Activated CD4-positive, alpha-beta T cell treated with anti-CD3 and anti-CD28 coated beads for 1 hour (primary cell): Measurements from ENCODE around the gene HDAC10.

Source experiments
- DNase-seq: peaks from one replicate; pipeline ENCODE4 v3.0.0-alpha.2; 2020

HDAC10 gene, protein sequence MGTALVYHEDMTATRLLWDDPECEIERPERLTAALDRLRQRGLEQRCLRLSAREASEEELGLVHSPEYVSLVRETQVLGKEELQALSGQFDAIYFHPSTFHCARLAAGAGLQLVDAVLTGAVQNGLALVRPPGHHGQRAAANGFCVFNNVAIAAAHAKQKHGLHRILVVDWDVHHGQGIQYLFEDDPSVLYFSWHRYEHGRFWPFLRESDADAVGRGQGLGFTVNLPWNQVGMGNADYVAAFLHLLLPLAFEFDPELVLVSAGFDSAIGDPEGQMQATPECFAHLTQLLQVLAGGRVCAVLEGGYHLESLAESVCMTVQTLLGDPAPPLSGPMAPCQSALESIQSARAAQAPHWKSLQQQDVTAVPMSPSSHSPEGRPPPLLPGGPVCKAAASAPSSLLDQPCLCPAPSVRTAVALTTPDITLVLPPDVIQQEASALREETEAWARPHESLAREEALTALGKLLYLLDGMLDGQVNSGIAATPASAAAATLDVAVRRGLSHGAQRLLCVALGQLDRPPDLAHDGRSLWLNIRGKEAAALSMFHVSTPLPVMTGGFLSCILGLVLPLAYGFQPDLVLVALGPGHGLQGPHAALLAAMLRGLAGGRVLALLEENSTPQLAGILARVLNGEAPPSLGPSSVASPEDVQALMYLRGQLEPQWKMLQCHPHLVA

DNA sequence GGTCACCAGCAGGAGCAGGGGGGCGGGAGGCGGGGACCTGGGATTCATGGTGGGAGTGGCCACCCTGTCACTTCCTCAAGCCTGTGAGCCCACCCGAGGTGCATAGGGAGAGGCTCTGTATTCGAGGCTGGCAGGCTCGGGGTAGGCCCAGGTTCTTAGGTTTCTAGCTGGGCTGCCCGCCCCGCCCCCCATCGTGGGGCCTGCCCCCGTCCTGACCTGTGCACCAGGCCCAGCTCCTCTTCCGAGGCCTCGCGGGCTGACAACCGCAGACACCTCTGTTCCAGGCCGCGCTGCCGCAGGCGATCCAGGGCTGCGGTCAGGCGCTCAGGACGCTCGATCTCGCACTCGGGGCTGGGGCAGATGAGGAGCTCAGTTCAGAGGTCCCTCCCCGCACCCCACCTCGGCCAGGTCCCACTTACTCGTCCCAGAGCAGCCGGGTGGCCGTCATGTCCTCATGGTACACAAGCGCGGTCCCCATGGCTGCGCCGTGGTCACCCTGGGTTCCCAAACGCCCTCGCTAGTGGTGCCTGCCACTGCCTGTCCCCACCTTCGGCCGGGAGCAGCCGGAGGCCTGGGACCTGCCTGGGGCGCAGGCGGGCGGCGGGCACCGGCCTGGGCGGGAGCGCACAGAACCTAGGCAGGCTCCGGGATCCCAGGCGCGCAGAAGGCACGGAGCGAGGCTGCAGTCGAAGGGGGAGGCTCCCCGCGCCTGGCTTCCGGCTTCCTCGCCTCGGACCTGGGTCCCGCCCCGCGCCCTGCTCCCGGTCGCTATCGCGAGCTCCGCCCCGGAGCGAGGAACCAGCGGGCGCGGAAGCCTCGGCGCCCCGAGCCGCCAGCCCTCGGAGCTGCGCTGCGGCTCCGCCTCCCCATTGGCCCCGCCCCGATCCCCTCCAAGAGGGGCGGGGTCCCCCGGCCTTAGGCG lies at the start of gene HDAC10:
Gene HDAC10 (minus strand): TSS at position 711 of the 922 bp plus-strand sequence. CDS start 233 bp downstream, at position 478.
- peak; percentile 61 for DNase-seq

DNA sequence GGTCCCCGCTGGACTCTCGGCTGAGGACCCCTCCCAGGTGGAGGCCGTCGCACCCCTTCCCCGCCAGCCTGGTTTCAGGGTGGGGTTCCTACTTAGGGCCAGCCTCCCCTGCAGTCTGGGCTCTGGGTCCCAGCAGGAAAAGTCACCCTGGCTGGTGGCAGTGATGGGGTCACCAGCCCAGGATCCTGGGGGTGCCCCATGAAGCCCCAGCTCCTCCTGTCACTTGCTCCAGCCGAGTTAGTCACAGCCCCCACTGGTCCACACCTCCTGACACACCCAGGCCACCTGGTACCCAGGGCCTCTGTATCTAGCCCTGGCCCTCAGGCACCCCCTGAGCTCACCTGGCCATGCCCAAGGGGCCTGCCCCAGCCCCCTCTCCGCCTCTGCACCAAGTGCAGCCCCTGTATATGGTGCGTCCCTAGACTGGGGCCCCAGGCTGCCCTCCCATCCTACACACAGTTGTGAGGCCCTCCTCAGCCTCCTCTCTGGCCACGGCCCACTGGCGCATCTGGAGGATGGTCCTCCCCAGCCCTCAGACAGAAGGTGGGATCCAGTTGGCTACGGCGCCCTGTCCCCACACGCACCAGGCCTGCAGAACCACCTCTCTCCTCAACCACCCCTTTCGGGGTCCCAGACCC lies 49.7 kb upstream of the HDAC10 start:
- DNase-seq: no peak

DNA sequence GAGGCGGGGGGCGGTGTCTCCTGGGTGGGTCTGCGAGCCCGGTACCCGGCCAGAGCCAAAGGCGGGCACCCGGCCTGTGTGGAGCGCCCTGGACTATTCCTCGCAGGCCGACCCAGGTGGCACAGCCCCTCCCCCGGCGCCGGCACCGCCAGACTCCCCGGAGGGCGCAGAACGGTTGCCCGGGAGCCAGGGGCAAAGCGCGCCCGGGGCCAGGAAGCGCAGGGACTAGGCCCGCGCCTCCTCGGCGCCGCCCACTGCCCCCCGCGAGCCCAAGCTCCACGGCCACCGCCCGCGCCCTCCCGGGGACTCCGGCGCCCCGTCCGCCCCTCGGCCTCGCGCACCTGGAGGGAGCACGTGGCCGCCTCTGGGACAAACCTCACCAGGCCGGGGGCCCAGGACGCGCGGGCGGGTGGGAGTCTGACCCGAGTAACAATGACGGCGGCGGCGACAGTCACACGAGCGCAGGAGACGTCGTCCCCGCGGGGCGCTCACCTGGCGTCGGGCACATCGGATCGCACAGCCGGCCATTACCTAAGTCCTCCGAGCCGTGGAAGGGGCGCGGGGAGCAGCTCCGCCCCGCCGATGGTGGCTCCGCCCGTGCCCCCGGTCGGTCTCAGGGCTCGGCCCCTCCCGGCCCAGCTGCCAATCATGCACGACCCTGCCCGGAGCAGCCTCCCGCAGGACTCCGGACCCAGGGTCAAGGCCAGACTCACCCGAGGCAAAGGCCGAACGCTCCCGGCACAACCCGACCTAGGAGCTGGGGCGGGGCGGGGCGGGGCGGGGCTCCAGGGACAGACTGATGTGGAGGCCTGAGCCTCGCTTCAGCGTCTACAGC lies 48.9 kb upstream of the HDAC10 start:
- DNase-seq: no peak

DNA sequence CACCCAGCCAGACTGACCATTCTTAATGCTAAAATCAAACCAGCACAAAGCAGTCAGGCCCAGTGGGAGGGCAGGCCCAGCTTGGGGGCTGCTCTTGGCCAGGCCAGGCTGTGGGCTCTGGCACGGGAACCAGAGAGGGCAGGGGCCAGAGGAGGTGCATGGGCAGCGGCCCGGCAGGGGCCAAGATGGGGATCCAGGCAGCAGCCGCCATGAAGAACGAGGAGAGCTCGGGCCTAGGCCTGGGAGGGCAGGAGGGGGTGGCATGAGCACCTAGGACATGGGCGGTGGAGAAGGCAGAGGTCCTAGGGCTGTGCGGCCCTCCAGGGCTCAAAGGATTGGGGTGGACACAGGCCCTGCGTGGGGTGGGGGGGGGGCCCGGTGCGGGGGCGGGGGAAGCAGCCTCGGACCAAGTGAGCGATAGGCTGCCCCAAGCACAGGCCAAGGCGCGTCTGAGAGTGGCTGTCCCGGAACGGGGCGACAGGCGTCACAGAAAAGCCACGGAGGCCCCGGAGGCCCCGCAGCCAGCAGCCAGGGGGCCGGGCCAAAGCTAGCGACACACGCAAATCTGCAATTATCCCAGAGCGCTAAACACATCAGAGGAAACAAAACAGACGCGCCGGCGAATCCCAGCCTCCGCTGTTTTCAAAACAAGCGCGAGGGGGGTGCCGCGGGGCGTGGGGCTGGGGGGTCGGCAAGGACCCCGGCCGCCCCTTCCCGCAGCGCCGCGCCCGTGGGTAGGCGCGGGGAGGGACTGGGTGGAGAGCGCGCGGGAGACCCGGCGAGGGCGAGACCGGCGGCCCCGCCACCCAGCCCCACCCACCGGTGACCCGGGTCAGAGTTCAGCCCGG lies 48.1 kb upstream of the HDAC10 start:
- DNase-seq: no peak

DNA sequence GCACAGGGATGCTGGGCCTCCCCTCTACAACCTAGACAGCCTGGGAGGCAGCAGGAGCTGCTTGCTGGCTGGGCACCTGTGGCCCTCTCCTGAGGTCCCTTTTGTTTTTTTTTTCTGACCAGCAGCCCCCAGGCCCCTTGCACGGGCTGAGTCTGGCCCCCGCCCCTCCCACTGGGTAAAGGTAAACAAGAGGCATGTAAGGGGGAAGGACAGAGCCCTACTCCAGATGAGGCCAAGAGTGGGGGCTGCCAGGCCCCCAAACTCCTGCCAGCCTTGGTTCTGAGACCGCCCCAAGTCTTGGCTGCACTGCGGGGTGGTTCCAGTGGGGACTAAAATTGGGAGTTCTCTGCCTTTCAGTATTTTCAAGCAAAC lies 47.2 kb upstream of the HDAC10 start:
- DNase-seq: no peak

DNA sequence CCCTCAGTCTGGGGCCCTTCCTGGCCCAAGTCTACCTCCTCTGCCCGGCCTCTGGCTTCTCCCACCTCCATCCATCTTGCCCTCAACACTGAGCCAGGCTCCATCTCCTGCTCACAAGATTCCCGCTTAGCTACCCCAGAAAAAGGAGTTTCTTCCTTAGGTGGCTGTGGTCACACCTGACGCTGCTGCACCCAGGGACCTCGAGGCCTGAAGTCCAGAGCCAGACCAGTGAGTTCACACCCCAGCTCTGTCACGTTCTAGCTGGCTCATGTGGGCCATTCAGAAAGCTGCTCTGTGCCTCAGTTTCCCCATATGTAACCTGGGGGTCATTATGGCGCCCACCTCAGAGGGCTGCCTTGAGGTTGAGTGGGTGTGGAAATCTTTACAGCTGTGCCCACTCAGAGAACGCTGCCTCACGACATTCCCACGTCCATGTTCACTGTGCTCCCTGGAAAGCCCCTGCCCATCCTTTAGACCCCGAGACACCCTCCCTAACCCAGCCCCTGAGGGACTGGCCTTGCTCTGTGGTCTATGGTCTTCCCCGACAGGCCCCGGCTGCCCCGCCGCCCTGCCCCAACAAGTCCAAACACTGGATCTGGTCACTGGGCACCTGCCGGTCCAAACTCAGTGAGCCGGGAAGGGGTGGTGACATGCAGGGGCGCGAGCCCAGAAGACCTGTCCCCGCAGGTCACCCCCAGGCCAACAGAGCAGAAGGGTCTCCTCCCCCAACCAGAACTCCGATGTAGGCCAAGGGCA lies 46.6 kb upstream of the HDAC10 start:
- DNase-seq: no peak

DNA sequence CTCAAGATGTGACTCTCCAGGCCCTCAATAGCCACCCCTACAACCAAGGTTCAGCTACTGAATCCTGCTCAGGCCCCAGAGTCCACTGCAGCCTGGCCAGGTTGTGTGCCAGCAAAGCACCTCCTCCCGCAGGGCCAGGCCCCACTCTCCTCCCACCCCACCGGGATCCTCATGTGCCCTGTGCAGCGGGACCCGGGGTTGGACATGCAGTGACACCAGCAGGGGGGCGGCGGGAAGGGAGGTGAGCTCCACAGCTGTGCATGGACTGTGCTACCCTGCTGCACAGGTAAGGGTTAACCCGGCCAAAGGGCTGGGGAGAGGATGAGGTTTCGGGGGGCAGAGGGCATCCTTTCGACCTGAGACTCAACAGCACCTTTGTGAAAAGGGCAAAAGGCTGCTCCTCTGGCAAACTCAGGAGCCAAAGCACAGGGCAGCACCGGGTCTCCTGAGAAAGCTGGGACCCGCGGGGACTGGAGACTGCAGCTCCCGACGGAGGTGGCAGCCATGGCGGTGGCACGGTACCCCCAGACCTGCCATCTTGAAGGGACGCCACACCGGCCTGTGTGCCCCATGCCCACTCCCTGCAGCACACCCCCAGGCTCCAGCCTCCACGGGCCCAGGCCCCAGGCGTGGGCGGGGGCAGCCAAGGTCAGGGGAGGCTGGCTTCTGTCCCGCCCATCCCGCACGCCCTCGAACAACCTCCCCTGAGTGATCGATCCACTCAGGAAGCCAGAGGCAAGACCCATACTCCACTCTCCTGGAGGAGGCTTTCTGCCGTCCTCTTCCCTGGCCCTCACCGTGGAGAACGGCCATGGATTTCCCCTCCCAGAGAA lies 45.8 kb upstream of the HDAC10 start:
- no peak for DNase-seq

DNA sequence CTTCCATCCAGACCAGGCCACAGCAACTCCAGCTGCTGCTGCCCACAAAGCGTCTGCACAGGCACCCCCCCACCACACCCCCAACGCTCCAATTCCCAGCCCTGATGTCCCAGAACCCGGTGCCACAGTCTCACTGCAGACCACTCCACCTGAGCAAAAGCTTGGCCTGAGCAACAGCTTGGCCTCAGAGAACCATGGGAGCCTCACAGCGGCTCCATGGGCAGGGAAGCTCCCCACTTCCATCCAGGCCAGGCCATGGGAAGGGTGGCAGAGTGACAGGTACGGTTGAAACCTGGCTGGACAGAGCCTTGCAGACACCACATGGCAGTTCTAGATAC lies 43.2 kb upstream of the HDAC10 start:
- no peak for DNase-seq

DNA sequence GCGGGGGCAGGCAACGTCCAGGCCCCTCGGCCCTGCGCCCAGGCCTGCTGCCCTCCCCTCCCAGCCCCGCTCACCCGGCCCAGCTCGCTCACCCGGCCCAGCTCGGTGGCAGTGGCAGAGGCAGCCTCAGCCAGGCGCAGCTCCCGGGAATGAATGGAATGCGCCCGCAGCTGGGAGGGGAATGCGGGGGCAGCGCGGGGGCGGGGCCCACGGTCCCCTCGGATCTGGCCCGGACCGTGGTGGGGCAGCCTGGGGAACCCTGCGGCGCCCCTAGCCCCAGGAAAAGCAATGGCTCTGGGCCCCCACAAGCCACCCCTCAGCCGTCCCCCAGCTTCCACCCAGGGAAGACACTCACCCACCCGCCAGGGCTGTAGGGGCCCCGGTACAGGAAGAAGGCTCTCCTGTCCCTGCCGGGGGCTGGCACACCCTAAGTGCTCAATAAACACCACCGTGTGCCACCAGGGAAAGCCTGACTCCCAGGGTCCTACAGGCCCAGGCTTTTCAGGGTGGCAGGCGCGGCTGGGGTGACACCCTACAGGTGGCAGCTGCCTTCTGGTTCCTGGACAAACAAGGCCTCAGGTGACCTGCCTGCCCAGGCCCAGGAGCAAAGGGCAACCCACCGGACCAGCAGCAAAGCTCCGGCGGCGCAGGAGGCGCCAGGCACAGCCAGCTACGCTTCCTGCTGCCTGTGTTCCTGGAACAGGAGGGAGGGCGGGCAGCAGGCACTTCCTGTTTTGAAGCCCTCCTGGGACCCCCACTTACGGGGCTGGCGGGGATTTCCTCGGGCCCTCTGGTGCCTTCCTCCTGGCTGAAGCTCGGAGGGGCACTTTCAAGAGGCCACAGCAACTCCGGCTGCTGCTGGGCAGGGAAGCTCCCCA lies 42.6 kb upstream of the HDAC10 start:
- DNase-seq: no peak

DNA sequence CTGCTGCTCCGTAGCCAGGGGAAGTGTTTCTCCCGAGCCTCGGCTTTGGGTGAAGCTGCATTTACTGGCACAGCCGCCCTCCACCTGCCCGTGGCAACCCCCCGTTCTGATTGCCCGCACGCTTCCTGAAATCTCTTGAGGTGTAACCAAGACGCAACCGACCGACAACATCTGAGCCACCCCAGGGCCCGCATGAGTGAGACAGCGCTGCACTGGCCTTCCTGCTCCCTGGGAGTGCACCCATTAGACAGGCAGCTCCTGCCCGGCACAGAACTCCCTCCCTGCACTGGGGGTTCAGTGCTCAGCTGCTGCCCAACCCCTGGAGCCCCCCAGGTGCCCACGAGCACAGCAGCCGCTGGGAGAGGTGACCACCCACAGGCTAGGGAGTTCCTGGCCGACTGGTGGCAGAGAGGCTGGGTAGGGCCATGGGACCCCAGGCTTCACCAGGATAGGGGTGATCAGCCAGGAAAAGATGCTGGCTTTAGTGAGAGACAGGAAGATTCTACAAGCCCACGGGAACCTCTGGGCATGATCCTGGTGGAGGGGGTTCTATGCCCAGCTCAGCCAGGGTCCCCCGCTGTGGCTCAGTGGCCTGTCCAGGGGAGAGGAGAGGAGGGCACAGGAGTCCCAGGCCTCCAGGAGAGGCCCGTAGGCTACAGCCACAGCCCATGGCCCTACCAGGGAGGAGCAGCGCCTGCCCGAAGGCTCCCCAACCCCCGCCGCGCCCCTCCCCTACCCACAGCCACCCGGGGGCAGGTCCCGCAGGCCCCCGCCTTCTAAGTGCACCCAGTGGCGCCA lies 41.8 kb upstream of the HDAC10 start:
- no peak for DNase-seq

DNA sequence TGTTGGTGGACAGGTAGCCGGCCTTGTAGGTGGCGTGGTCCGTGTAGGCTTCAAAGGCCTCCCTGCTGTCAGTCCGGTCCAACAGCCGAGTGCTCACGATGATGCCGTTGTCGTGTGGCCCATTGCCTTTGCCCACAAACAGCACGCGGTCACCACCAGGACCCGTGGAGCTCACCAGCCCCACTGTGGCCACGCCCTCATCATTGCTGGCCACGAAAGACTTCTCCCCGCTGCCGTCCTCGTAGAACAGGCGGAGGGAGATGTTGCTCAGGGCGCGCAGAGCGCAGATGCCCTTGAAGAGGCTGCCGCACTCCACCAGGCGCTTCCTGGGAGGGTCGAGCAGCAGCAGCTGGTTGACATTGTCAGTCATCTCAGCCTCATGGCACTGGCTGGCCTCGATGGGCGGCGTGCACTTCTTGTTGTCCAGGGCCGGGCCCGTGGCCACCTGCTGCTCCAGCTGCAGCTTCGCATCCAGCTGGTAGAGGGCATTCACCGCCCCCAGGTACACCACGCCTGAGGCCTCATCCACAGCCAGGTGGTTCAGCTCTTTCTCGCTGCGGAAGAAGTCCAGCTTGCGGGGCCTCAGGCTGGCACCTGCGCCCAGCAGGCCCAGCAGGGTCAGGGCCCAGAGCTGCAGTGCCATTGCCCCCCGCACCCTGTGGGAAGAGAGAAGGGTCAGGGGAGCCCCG lies 39.0 kb upstream of the HDAC10 start:
- DNase-seq: no peak

DNA sequence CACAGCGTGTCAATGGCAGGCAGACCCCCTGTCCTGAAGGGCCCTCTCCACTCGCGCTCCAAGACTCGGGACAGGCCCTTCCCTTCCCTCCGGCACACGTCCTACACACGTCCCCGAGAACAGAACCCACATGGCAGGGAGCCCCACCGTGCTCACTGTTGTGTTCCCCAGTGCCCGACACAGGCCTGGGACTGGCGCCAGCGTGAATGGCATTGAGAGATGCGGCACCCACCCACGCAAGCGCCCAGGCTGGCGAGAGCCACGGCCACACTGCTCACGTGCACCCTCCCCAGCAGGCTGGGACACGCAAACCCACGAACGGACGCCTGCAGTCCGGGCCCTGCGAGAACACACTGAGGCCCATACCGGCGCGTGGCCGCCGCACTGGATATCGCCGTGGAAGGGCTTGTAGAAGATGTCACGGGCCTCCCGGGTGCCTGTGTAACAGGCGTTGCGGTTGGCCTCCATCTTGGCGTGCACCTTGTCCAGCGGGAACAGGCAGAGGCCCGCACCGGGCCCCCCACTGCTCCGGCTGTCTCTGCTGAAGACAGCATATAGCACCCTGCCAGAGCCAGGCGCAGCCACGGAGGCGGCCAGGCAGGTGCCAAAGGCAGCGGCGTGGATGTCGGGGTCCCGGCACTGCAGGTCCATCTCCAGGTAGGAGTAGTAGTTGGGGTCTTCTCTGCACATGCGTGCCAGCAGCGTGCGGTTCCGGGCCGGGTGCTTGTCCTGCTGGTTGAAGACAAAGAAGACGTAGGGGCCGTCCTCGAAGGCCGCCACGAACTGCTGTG lies 38.3 kb upstream of the HDAC10 start:
- DNase-seq: no peak

DNA sequence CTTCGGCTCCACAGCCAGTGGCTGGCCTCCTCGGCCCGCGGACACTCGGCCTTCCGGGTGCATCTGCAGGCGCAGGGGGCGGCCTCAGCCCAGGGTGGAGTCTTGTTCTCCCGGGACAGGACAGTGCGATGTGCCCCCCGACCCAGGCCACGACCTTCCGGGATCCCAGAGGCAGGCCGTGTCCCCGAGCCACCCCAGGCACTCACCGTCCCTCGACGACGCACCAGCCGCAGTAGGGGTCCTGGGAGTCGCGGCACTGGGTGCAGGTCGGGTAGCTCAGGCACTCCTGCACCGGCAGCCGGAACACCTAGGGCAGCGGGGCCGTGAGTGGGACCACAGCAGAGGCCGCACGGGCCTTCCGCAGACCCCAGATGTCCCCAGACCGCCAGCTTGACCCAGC lies 36.7 kb upstream of the HDAC10 start:
- no peak for DNase-seq

DNA sequence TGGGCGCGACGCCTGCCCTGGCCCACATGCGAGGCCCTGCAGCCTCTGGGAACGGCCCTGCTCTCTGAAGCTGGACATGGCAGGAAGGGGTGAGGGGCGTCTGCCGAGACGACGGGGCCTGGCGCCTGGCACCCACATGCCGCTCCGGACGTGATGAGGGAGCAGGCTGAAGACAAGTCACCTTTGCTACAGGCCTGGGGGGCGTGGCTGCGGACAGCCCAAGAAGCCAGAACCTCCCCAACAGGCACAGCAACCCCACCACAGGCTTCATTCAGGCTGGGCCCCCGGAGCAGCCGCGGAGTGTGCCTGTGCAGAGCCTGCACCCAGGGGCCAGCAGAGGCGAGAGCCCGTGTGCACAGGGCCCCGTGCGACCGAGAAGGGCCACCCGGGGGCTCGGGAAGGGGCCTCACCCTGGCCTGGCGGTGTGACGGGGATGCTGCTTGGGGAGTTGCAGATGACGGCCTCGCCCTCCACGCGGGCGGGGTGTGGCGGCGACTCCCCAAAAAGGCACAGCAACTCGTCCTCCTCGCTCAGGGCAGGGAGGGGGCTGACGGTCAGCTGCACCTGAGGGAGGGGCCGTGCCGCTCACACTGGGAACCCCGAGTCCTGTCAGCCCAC lies 35.7 kb upstream of the HDAC10 start:
- no peak for DNase-seq

DNA sequence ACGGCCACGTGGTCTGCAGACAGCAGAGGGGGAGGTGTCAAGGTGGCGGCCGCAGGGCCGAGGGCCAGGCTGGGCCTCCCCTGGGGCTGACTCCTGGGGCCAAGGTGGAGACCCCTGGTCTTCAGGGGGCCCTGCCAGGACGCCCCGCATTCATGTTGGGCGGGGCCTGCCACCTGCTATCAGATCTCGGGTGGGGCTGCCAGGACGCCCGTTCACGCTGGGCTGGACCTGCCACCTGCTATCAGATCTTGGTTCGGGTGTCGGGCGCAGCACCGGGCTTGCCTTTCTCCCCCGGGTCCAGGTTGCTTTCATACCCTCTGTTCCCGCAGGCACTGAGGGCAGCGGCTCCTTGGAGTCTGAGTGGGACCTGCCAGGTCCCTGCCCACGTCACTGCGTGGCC lies 35.2 kb upstream of the HDAC10 start:
- no peak for DNase-seq
